ENCODE measurements around the gene MARCHF2.

MARCHF2 gene

GRCh38 chr19:8459095-8459494 is 46.0 kb downstream of the MARCHF2 start:
- no peaks in the 10 kb centered on the region for H3K27me3 Mint-ChIP-seq
- intact Hi-C loops (cut with micrococcal nuclease): no loop called here
- H3K27ac Mint-ChIP-seq: no peak overlapping the region
- H3K9me3 Mint-ChIP-seq: no peaks in the 10 kb centered on the region
- H3K4me1 Mint-ChIP-seq (ENCODE audit: low read depth): peaks cover 47% of the 10 kb centered on the region
- peaks cover 87% of the 10 kb centered on the region for H3K36me3 Mint-ChIP-seq (ENCODE audit: low read depth)
- no peak overlapping the region for H3K4me3 Mint-ChIP-seq

GRCh38 chr19:8459520-8460270 is 46.6 kb downstream of the MARCHF2 start:
- no peaks in the 10 kb centered on the region for H3K27me3 Mint-ChIP-seq
- intact Hi-C loops (cut with micrococcal nuclease): no loop called here
- no peaks in the 10 kb centered on the region for H3K9me3 Mint-ChIP-seq
- peaks cover 87% of the 10 kb centered on the region for H3K36me3 Mint-ChIP-seq (ENCODE audit: low read depth)
- H3K27ac Mint-ChIP-seq: no peak overlapping the region
- peaks cover 41% of the 10 kb centered on the region for H3K4me1 Mint-ChIP-seq (ENCODE audit: low read depth)
- H3K4me3 Mint-ChIP-seq: no peak overlapping the region

GRCh38 chr19:8460516-8461298 is 47.6 kb downstream of the MARCHF2 start:
- Mint-ChIP-seq H3K27ac (no peak overlapping the region), H3K4me3 (no peak overlapping the region), H3K36me3 (ENCODE audit: low read depth) (peaks cover 87% of the 10 kb centered on the region), H3K27me3 (no peaks in the 10 kb centered on the region), H3K9me3 (no peaks in the 10 kb centered on the region), H3K4me1 (ENCODE audit: low read depth) (peaks cover 39% of the 10 kb centered on the region)
- intact Hi-C loops (cut with micrococcal nuclease): no loop called here

GRCh38 chr19:8461376-8461775 is 48.3 kb downstream of the MARCHF2 start:
- H3K27ac Mint-ChIP-seq: no peak overlapping the region
- H3K4me3 Mint-ChIP-seq: no peak overlapping the region
- H3K27me3 Mint-ChIP-seq: no peaks in the 10 kb centered on the region
- no peaks in the 10 kb centered on the region for H3K9me3 Mint-ChIP-seq
- H3K4me1 Mint-ChIP-seq (ENCODE audit: low read depth): peaks cover 34% of the 10 kb centered on the region
- intact Hi-C loops (cut with micrococcal nuclease): no loop called here
- H3K36me3 Mint-ChIP-seq (ENCODE audit: low read depth): peaks cover 87% of the 10 kb centered on the region

- peaks cover 87% of the 10 kb centered on the region for H3K36me3 Mint-ChIP-seq (ENCODE audit: low read depth)
- intact Hi-C loops (cut with micrococcal nuclease): no loop called here
- no peak overlapping the region for H3K27ac Mint-ChIP-seq
- peaks cover 29% of the 10 kb centered on the region for H3K4me1 Mint-ChIP-seq (ENCODE audit: low read depth)
- no peak overlapping the region for H3K4me3 Mint-ChIP-seq
- no peaks in the 10 kb centered on the region for H3K27me3 Mint-ChIP-seq
- no peaks in the 10 kb centered on the region for H3K9me3 Mint-ChIP-seq
Measured at GRCh38 chr19:8461891-8462290, 48.8 kb downstream of the MARCHF2 start.

- H3K4me1 Mint-ChIP-seq (ENCODE audit: low read depth): peaks cover 29% of the 10 kb centered on the region
- intact Hi-C loops (cut with micrococcal nuclease): no loop called here
- no peak overlapping the region for H3K27ac Mint-ChIP-seq
- no peaks in the 10 kb centered on the region for H3K27me3 Mint-ChIP-seq
- no peak overlapping the region for H3K4me3 Mint-ChIP-seq
- H3K9me3 Mint-ChIP-seq: no peaks in the 10 kb centered on the region
- H3K36me3 Mint-ChIP-seq (ENCODE audit: low read depth): peaks cover 90% of the 10 kb centered on the region
Measured at GRCh38 chr19:8462571-8462970, 49.5 kb downstream of the MARCHF2 start.

- Mint-ChIP-seq H3K27ac (no peak overlapping the region), H3K27me3 (no peaks in the 10 kb centered on the region), H3K36me3 (ENCODE audit: low read depth) (peaks cover 94% of the 10 kb centered on the region), H3K9me3 (no peaks in the 10 kb centered on the region), H3K4me1 (ENCODE audit: low read depth) (peaks cover 29% of the 10 kb centered on the region), H3K4me3 (no peak overlapping the region)
- intact Hi-C loops (cut with micrococcal nuclease): no loop called here
Measured at GRCh38 chr19:8463365-8463764, 50.3 kb downstream of the MARCHF2 start.

- H3K27me3 Mint-ChIP-seq: no peaks in the 10 kb centered on the region
- H3K36me3 Mint-ChIP-seq (ENCODE audit: low read depth): peaks cover 97% of the 10 kb centered on the region
- H3K4me3 Mint-ChIP-seq: no peak overlapping the region
- intact Hi-C loops (cut with micrococcal nuclease): no loop called here
- no peak overlapping the region for H3K27ac Mint-ChIP-seq
- H3K9me3 Mint-ChIP-seq: no peaks in the 10 kb centered on the region
- peaks cover 24% of the 10 kb centered on the region for H3K4me1 Mint-ChIP-seq (ENCODE audit: low read depth)
Measured at GRCh38 chr19:8466018-8466417, 52.9 kb downstream of the MARCHF2 start.

GRCh38 chr19:8468124-8468523 is 55.0 kb downstream of the MARCHF2 start:
- intact Hi-C loops (cut with micrococcal nuclease): no loop called here
- H3K4me3 Mint-ChIP-seq: no peak overlapping the region
- H3K36me3 Mint-ChIP-seq (ENCODE audit: low read depth): peaks cover 100% of the 10 kb centered on the region
- no peaks in the 10 kb centered on the region for H3K27me3 Mint-ChIP-seq
- no peaks in the 10 kb centered on the region for H3K9me3 Mint-ChIP-seq
- H3K27ac Mint-ChIP-seq: no peak overlapping the region
- peaks cover 35% of the 10 kb centered on the region for H3K4me1 Mint-ChIP-seq (ENCODE audit: low read depth)

GRCh38 chr19:8468761-8469373 is 55.8 kb downstream of the MARCHF2 start:
- no peak overlapping the region for H3K27ac Mint-ChIP-seq
- no peak overlapping the region for H3K4me3 Mint-ChIP-seq
- intact Hi-C loops (cut with micrococcal nuclease): no loop called here
- peaks cover 43% of the 10 kb centered on the region for H3K4me1 Mint-ChIP-seq (ENCODE audit: low read depth)
- no peaks in the 10 kb centered on the region for H3K27me3 Mint-ChIP-seq
- H3K36me3 Mint-ChIP-seq (ENCODE audit: low read depth): peaks cover 100% of the 10 kb centered on the region
- no peaks in the 10 kb centered on the region for H3K9me3 Mint-ChIP-seq

GRCh38 chr19:8469613-8470368 is 56.7 kb downstream of the MARCHF2 start:
- Mint-ChIP-seq H3K36me3 (ENCODE audit: low read depth) (peaks cover 100% of the 10 kb centered on the region), H3K4me1 (ENCODE audit: low read depth) (peaks cover 49% of the 10 kb centered on the region), H3K27me3 (no peaks in the 10 kb centered on the region), H3K4me3 (no peak overlapping the region), H3K27ac (no peak overlapping the region), H3K9me3 (no peaks in the 10 kb centered on the region)
- intact Hi-C loops (cut with micrococcal nuclease): no loop called here

- Mint-ChIP-seq H3K4me3 (peak overlapping the region; percentile 14), H3K27me3 (no peaks in the 10 kb centered on the region), H3K4me1 (ENCODE audit: low read depth) (peaks cover 63% of the 10 kb centered on the region), H3K36me3 (ENCODE audit: low read depth) (peaks cover 100% of the 10 kb centered on the region), H3K27ac (peak overlapping the region; percentile 85), H3K9me3 (no peaks in the 10 kb centered on the region)
- intact Hi-C loops (cut with micrococcal nuclease): no loop called here
Measured at GRCh38 chr19:8473648-8474476, 60.8 kb downstream of the MARCHF2 start.

- no peaks in the 10 kb centered on the region for H3K27me3 Mint-ChIP-seq
- peaks cover 63% of the 10 kb centered on the region for H3K4me1 Mint-ChIP-seq (ENCODE audit: low read depth)
- H3K9me3 Mint-ChIP-seq: no peaks in the 10 kb centered on the region
- H3K27ac Mint-ChIP-seq: no peak overlapping the region
- intact Hi-C loops (cut with micrococcal nuclease): no loop called here
- no peak overlapping the region for H3K4me3 Mint-ChIP-seq
- H3K36me3 Mint-ChIP-seq (ENCODE audit: low read depth): peaks cover 98% of the 10 kb centered on the region
Measured at GRCh38 chr19:8475005-8475404, 61.9 kb downstream of the MARCHF2 start.

Measured in dendritic cell treated with granulocyte-macrophage colony-stimulating factor and Interleukin-4, amounts not matched to agents 40 ng/mL and 50 ng/mL, for 4 days (primary cell).